H1 (cell line): ENCODE measurements around the gene MROH8.

ENCODE experiments used
- CEBPB ChIP-seq: IDR thresholded peaks from 2 replicates; pipeline ENCODE4 v1.6.1; 2012; ENCODE audit warnings: low read depth, low read length
- GABPA ChIP-seq: IDR thresholded peaks from 2 replicates; pipeline ENCODE4 v1.6.1; 2011; ENCODE audit warnings: mild to moderate bottlenecking, low read length, moderate library complexity, borderline replicate concordance; ENCODE audit not compliant: insufficient read depth
- JUND ChIP-seq: IDR thresholded peaks from 2 replicates; pipeline ENCODE4 v1.6.1; 2011; ENCODE audit warnings: mild to moderate bottlenecking, improper control_type of control experiment, low read length
- MAFK ChIP-seq: IDR thresholded peaks from 2 replicates; pipeline ENCODE4 v1.6.1; 2012; ENCODE audit warnings: low read depth, mild to moderate bottlenecking, improper control_type of control experiment, low read length
- PHF8 ChIP-seq: fragments of 200-600 bp; sonication (generic); conservative IDR thresholded peaks from 2 replicates; pipeline ENCODE4 v1.7.1; 2012; ENCODE audit warnings: low read depth, mild to moderate bottlenecking, inconsistent platforms, low read length, moderate library complexity
- POLR2A ChIP-seq, 2 experiments: IDR thresholded peaks; 1 replicate in 1 of 2; 2 replicates in 1 of 2; pipeline ENCODE4 v1.6.1; 2011; ENCODE audit warnings: low read depth in 2 of 2, low read length in 2 of 2, mild to moderate bottlenecking in 2 of 2; ENCODE audit errors: control extremely low read depth in 1 of 2
- SIX5 ChIP-seq: IDR thresholded peaks from 2 replicates; pipeline ENCODE4 v1.6.1; 2011; ENCODE audit warnings: mild to moderate bottlenecking, low read depth, low read length
- TAF1 ChIP-seq: IDR thresholded peaks from 2 replicates; pipeline ENCODE4 v1.6.1; 2011; ENCODE audit warnings: mild to moderate bottlenecking, low read depth, low read length
- TCF12 ChIP-seq: IDR thresholded peaks from 2 replicates; pipeline ENCODE4 v1.6.1; 2011; ENCODE audit warnings: low read depth, mild to moderate bottlenecking, low read length
- TF ChIP-seq, protein P1 (sequence below): IDR thresholded peaks from 2 replicates; pipeline ENCODE4 v1.6.1; 2012; ENCODE audit warnings: inconsistent platforms
- TF ChIP-seq, protein P2 (sequence below), 3 experiments: IDR thresholded peaks; 1 replicate in 2 of 3; 2 replicates in 1 of 3; pipeline versions ENCODE4 v1.5.1 to v1.6.1; 2011; ENCODE audit warnings: low read length in 3 of 3, mild to moderate bottlenecking in 3 of 3, inconsistent platforms in 2 of 3, low read depth in 1 of 3, moderate library complexity in 1 of 3; ENCODE audit not compliant: insufficient read depth in 1 of 3; ENCODE audit errors: control extremely low read depth in 1 of 3

DNA sequence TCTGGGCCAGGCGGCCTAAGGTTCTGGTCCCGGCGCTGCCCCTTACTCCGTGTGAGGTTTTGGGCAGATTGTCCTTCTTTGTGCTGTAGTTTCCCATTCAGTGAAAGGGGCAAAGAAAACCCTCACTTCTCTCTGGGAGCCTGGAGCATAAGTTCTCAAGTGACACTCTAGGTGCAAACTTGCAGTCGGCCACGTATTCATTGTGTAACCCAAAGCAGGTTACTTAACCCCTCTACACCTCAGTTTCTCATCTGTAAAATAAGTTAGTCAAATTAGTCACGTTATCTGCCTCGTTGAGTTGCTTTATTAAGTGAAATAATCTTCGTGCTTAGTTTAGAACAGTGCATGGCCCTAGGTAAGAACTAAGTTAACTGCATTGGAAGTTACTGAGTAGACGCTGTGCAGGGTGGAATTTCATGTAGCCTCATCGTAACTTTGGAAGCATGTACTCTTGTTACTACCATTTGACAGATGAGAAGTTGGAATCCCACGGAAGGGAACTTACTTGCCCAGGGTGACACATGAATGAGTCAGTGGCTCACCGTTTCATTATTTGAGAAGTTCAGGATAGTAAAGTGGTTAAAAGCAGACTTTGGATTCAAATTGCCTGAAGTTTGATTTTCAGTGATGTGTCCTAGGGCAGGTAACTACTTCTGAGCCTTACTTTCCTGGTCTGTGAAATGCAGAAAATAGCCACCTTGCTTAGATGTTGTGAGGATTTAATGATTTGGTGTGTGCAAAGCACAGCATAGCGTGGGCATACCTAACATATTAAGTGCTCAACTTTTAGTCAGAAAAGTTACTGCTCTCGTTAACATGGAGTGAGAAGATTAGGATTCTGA is 556 bp upstream of the MROH8 start:
- TF ChIP-seq, protein P1, sequence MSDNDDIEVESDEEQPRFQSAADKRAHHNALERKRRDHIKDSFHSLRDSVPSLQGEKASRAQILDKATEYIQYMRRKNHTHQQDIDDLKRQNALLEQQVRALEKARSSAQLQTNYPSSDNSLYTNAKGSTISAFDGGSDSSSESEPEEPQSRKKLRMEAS = no peak
- TF ChIP-seq SIX5 (no peak), TCF12 (no peak), GABPA (no peak), PHF8 (no peak), JUND (no peak), MAFK (no peak), POLR2A (IDR thresholded peaks at IDR 0.05; ENCODE audit: control extremely low read depth in 1 of 2, low read depth in 2 of 2, low read length in 2 of 2) (no peak), TAF1 (no peak), CEBPB (no peak)
- TF ChIP-seq, protein P2, sequence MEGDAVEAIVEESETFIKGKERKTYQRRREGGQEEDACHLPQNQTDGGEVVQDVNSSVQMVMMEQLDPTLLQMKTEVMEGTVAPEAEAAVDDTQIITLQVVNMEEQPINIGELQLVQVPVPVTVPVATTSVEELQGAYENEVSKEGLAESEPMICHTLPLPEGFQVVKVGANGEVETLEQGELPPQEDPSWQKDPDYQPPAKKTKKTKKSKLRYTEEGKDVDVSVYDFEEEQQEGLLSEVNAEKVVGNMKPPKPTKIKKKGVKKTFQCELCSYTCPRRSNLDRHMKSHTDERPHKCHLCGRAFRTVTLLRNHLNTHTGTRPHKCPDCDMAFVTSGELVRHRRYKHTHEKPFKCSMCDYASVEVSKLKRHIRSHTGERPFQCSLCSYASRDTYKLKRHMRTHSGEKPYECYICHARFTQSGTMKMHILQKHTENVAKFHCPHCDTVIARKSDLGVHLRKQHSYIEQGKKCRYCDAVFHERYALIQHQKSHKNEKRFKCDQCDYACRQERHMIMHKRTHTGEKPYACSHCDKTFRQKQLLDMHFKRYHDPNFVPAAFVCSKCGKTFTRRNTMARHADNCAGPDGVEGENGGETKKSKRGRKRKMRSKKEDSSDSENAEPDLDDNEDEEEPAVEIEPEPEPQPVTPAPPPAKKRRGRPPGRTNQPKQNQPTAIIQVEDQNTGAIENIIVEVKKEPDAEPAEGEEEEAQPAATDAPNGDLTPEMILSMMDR (IDR thresholded peaks at IDR 0.05; ENCODE audit: control extremely low read depth in 1 of 3, insufficient read depth in 1 of 3, low read depth in 1 of 3, low read length in 3 of 3) = no peak
